GM21737 (cell line): Measurements from ENCODE around the gene EDAR.

Experiments used
- ATAC-seq: cut with Tn5 transposase; IDR thresholded peaks from one replicate; pipeline ENCODE4 v1.9.1; 2021; ENCODE audit warnings: mild to moderate bottlenecking, moderate library complexity; ENCODE audit not compliant: unreplicated experiment

The EDAR gene

GRCh38 chr2:108969856-108970255 is 19.2 kb downstream of the EDAR start:
- no peak for ATAC-seq

DNA sequence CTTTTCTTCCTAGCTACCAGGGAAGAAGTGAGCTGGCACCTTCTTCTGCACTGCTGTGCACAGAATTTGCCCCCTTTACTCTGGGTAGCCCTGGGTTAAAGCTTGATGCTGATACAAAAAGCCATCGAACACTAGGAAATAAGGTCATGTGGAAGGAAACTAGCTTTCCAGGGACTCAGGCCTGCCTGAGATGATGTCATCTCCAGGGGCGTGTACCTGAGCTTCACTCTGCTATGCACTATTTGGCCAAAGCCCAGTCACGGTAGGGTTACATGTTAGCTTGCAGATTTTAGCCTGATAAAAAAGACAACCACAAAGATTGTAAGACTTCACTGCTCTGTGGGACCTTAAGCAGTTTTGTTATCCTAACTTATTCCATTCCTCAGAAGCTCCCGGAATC is 20.4 kb downstream of the EDAR start:
- ATAC-seq = no peak

DNA sequence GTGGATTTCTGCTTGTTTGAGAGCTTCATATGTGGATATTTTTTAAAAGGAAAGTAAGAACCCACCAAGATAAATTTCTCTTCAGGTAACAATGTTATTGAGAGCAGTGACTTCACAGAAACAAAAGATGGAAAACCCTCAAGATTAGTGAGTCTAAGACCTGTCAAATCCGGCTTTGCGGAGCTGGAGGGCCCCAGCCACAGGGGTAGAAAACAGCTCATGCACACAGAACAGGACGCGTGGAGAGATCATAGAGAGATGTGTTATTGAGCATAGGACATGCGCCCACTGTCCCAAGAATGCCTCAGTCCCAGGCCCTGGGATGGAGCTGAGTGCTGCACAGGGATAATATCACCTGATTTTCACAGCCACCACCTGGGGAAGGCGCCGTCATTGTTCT is 21.3 kb downstream of the EDAR start:
- ATAC-seq = no peak

DNA sequence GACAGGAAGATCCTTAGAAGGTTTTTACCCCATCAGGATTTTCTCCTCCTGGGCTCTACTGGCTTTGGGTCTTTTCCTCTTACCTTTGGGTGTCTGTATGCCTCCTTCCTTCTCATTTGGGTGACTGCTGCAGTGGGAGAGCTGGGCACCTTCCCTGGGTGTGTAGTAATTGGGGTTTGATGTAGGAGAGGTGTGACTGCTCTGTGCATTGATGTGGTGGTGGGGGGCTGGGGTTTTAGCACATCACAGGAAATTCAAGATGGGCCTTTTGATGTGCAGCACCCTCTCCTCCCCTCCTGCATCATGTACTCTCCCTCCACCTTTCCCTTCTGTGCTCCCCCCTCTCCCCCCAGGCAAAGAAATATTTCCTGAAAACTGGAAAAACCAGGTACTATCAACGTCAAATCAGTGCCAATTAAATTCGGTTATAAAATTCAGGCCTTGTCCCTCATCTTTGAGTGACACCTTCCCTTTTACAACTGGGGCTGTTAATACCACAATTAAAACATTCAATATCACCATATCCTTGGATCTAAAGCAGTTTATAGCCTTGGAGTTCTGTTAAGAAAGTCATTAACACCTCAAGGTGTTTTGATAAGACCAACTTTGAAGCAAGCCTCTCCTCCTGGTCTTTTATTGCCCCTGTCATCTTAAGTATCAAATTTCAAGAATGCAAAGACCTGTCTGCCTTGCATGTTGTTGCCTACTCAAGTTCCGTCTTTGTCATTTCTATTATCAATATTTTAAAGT is 23.3 kb downstream of the EDAR start:
- ATAC-seq = no peak

DNA sequence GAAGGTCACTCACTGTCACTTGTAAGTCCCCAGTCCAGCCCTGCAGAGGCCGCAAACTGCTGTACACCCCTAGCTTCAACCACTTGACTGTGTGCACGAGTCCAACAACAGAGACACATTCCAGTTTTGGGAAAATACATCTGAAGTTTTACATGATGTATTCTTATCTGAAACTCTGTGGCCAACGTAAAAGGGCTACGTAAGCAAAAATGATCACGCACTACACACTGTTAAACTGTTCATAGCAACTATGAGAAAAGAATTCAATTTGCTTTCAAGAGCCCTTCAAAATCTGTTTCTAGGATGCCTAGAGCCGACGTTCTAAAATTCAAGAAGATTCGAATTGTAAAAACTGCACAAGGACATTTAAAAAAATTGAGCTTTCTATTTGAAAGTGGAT is 26.0 kb downstream of the EDAR start:
- ATAC-seq = no peak

DNA sequence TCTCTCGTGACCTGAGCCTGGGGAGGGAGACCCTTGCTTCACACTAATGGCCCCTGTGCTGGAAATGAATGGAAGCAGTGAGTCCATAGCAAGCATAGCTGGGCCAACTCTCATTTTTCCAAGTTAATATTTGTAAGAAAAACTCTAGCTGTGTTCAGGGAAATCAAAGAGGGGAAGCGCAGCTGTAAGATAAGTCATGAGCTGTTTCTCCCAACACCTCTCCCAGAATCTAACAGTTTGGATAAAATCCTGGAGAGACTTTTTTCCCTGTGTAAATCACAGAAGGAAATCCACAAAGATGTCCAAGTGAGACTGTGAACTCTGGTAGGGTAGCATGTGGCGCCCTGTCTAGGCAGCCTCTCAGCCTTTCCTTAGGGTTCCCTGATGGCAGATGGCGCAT is 27.2 kb downstream of the EDAR start:
- no peak for ATAC-seq

GRCh38 chr2:108960006-108960405 is 29.0 kb downstream of the EDAR start:
- ATAC-seq = no peak

DNA sequence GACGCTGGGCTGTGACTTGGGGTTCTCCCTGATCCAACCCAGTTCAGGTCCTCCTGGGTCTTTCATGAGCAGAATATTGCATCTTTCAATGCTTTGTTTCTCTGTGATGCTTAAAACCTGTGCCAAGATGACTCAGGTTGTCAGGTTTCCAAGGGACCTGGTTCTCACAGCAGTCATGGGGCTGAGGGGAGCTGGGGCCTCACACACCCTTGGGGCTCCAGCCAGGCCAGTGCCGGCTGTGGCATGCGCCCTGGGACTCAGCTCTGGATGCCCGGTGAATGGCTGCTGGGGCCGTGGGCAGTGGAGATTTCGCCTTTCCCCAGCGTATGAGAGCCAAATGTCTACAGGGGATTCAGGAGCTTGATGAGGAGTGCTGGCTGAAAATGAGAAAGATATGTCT is 29.6 kb downstream of the EDAR start:
- no peak for ATAC-seq

DNA sequence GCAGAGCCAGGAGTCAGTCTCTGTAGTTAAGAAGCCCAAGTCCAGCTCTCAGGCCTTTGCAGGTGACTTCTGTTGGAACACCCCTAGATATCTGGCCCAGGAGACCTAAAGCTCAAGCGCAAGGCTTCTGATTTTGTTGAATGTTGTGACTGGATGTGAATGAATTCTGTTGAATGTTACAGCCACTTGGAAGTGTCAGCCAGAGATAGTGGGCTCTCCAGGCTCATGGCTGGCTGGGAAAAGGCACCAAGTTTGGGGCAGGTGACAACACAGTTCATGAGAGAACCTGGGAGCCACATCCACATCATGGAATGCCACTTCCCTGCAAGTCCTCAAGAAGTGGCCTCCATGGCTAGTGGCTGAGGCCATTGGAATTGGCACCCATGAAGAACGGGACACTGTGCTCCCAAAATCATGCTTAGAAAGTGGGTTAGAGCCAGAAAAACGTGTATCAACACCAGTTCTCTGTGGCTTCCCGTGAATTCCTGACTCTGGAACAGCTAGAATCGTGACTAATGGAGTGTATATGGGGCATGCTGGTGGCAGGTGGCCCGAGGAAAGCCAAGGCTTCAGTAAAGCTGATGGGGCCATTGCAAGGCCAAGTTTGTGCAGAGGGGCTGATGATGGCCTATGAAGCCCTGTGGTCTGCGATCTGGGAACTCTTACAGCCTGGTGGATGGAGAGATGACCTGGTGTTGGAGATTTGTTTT is 30.2 kb downstream of the EDAR start:
- ATAC-seq = no peak

DNA sequence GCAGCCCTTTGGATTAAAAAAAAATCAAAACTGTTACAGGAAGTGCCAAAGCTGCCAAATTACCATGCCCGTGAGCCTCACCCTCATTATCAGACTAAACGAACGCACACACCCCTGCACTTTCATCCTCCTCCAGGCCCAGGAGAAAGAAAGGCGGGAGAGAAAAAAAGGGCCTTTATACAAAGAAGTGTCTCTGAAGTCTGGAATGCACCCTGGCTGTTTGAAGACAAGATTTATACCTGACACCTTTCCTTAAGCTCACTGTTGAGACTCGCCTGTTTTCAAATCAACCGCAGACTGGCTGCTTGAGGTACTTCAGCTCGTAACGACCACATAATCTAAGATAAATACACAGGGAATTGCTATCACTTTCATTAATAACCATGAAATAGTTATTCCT is 31.0 kb downstream of the EDAR start:
- no peak for ATAC-seq

- ATAC-seq = no peak
These were observed 32.6 kb downstream of the EDAR start for GRCh38 chr2:108956375-108956774.

DNA sequence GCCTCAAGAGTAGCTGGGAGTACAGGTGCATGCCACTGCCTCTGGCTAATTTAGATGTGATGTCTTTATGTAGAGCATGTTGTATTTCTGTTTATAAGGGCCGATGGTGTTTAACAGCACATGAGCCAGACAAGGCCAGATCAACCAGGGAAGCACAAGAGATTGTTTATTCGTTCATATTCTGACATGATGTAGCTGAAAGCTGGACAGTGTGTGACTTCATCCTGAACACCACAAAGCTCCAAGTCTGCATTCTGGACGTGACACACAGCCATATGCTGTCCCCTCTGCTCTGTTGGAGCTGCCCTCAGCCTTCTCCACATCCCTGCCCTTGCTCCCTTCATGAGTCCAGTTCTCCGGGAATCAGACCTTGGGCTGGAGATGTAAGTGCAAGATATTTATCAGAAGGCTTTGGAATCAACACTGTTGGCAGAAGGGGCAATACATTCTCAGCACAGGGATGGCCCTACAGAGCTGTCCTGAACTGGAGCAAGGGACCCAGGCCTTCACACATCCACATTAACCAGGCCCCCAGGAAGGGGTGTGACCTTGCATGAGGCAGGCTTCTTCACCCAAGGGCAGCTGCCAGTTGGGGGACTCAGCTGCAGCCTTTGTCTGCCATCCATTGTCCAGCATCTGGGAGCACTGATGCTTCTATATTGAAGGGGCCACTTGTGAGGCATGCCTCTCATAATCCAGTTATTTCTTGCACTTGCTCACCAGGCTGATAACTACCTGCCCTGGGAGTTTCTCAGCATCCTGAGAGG is 38.5 kb downstream of the EDAR start:
- no peak for ATAC-seq

DNA sequence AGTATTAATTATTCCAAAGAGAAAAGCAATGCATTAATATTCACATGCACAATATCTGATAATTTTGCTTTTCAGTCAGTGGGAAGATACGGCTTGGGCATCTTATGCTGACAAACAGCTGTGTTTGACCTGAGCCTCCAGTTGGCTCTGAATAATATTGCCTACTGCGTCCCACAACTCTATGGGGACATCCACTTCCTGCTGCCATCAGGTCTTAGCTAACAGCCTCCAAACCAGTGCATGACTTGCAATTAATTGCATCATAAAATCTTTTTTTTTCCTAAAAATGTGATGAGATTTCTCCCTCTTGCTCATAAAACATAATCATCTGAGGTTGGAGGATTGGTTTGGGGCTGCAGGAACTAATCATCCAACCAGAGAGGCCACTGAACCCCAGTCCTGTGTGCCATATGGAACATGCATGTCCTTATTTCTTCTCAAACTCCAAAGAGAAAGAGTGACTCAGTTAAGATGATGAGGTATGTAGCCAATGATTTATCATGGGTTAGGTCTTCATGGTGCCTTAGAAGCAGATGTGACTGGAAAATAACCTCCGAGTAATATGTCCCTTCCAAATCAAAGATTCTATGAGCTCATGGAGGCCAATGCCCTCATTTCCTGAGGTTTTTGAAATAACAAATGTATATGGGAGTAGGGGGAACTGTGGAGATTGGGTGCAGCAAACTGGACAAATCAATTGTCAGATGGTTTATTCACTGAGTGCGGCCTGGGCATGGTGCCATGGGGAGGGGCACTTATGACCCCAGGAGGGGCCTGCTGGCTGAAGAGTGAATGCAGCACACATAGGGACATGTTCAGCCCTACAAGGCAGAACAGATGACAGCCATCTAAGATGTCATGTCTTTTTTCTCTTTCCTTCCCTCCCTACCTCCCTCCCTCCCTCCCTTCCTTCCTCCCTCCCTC is 39.4 kb downstream of the EDAR start:
- no peak for ATAC-seq

- ATAC-seq = no peak
These were observed 41.6 kb downstream of the EDAR start for GRCh38 chr2:108947271-108947907.

DNA sequence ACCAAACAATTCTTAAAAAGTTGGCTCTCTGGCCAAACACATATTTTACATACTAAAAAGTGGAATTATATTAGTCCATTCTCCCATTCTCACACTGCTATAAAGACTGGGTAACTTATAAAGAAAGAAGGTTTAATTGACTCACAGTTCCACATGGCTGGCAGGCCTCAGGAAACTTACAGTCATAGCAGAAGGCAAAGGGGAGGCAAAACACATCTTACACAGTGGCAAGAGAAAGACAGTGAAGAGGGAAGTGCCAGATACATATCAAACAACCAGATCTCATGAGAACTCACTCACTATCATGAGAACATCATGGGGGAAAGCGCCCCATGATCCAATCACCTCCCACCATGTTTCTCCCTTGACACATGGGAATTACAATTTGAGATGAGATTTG is 42.6 kb downstream of the EDAR start:
- no peak for ATAC-seq

GRCh38 chr2:108945969-108946368 is 43.1 kb downstream of the EDAR start:
- no peak for ATAC-seq

- ATAC-seq = no peak
These were observed 44.3 kb downstream of the EDAR start for GRCh38 chr2:108944601-108945331.

DNA sequence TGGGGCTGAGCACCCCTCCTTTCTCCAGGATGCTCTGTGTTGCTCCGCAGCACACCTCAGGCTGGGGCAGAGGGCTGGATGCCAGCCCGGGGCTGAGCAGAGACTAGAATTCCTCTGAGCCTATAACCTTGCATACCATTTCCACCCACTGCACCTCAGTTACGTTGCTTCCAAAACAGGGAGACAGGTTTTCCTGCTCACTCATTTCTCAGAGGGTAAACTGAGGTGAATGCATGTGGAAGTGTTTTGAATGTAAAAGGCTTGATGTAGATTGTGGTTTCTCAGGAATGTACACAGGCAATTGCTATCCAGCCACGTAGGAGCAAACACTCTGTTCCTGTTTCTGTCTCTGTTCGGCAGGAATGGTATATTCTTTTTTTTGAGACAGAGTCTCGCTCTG is 45.3 kb downstream of the EDAR start:
- ATAC-seq = no peak

DNA sequence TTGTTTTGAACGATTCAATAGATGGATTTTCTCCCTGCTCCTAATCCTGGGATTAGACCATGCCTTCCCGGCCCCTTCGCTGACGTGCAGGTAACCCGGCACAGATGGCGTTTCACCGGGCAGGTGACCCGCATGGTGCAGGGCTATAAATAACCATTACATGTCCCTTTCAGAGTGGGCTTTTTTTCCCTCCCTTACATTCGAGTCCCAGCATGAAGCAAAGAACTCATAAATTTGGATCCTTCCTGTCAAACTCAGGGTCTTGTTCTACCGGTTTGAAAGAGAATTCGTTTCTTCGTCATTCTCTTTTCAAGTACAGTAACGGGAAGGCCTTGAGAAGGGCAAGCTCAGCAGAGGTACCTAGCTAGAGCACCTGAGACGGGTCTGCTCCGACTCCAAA is 46.1 kb downstream of the EDAR start:
- ATAC-seq = no peak
